IMR-90 (cell line): ENCODE measurements around the gene RNF212. TPM values are rescaled to one million over a fixed set of nuclear protein-coding genes. Genes with fewer than 3 reads are reported as not detected.

ENCODE experiments used
- ATAC-seq: fragments of 200-7000 bp; cut with Tn5 transposase; 2 replicates; pipeline ENCODE4 v1.9.1; 2020; ENCODE audit warnings: low read depth, mild to moderate bottlenecking, moderate library complexity
- BruUV-seq: library from RNA; stranded (reverse); fragments of 400-500 nt; replicated peaks from 2 replicates; lab custom pipeline; 2021; lab: Mats Ljungman, UMichigan
- CTCF ChIA-PET: fragments of 300-600 bp; formaldehyde crosslinking; extraction: SDS; loops from one replicate; lab custom pipeline; 2021; ENCODE audit warnings: antibody characterized with exemption; lab: Yijun Ruan, JAX
- POLR2A ChIA-PET: fragments of 300-600 bp; sonication (Branson Sonifier 250); formaldehyde crosslinking; loops from one replicate; lab custom pipeline; 2022; ENCODE audit warnings: antibody characterized with exemption; ENCODE audit not compliant: unreplicated experiment; lab: Charles Lee
- DNase-seq: peaks from one replicate; pipeline ENCODE4 v3.0.0; 2013
- H2AFZ ChIP-seq: replicated peaks from 2 replicates; pipeline ENCODE3; 2013; ENCODE audit warnings: low read length, mild to moderate bottlenecking; ENCODE audit not compliant: poor library complexity
- H2AK5ac ChIP-seq: 2 replicates; pipeline ENCODE4 v1.6.1; 2013; ENCODE audit warnings: low read depth, low read length, inconsistent platforms
- H2AK9ac ChIP-seq: replicated peaks from 2 replicates; pipeline ENCODE3; 2013; ENCODE audit warnings: mild to moderate bottlenecking, low read depth, low read length, moderate library complexity; ENCODE audit not compliant: poor library complexity
- H2BK120ac ChIP-seq: 2 replicates; pipeline ENCODE4 v1.6.1; 2013; ENCODE audit warnings: low read depth, low read length, inconsistent platforms
- H2BK15ac ChIP-seq: 3 replicates; pipeline ENCODE4 v1.6.1; 2013; ENCODE audit warnings: low read depth, low read length, inconsistent platforms
- H2BK20ac ChIP-seq: 2 replicates; pipeline ENCODE4 v1.6.1; 2013; ENCODE audit warnings: low read depth, mild to moderate bottlenecking, inconsistent platforms, low read length, moderate library complexity
- H2BK5ac ChIP-seq: 2 replicates; pipeline ENCODE4 v1.6.1; 2013; ENCODE audit warnings: mild to moderate bottlenecking, low read depth, low read length, inconsistent platforms; ENCODE audit not compliant: poor library complexity, severe bottlenecking
- H3K14ac ChIP-seq: replicated peaks from 2 replicates; pipeline ENCODE4 v1.6.1; 2013; ENCODE audit warnings: low read depth, low read length, inconsistent platforms
- H3K18ac ChIP-seq: 2 replicates; pipeline ENCODE4 v1.6.1; 2013; ENCODE audit warnings: low read depth, low read length, control low read depth
- H3K23ac ChIP-seq: 2 replicates; pipeline ENCODE4 v1.6.1; 2013; ENCODE audit warnings: low read depth, low read length, inconsistent platforms
- H3K27ac ChIP-seq: 2 replicates; pipeline ENCODE4 v1.5.1; 2013; ENCODE audit warnings: mild to moderate bottlenecking, control low read depth, low read length; ENCODE audit not compliant: insufficient read depth
- H3K27me3 ChIP-seq: 2 replicates; pipeline ENCODE4 v1.6.1; 2013; ENCODE audit warnings: low read length; ENCODE audit not compliant: control insufficient read depth, insufficient read depth
- H3K36me3 ChIP-seq: 2 replicates; pipeline ENCODE4 v1.6.1; 2013; ENCODE audit warnings: low read length, mixed read lengths; ENCODE audit not compliant: control insufficient read depth, insufficient read depth
- H3K4ac ChIP-seq: 2 replicates; pipeline ENCODE4 v1.6.1; 2013; ENCODE audit warnings: low read depth, low read length, inconsistent platforms
- H3K4me1 ChIP-seq: 2 replicates; pipeline ENCODE4 v1.6.1; 2013; ENCODE audit warnings: low read length, mixed read lengths; ENCODE audit not compliant: control insufficient read depth, insufficient read depth
- H3K4me2 ChIP-seq: 2 replicates; pipeline ENCODE4 v1.6.1; 2013; ENCODE audit warnings: low read depth, mild to moderate bottlenecking, control low read depth, low read length, moderate library complexity
- H3K4me3 ChIP-seq: 2 replicates; pipeline ENCODE4 v1.5.1; 2013; ENCODE audit warnings: low read depth, mild to moderate bottlenecking, control low read depth, low read length, moderate library complexity; ENCODE audit not compliant: insufficient read depth
- H3K56ac ChIP-seq: 2 replicates; pipeline ENCODE4 v1.6.1; 2013; ENCODE audit warnings: low read length, inconsistent platforms; ENCODE audit not compliant: insufficient read depth; ENCODE audit errors: extremely low read depth
- H3K79me1 ChIP-seq, 2 experiments: 2 replicates each; pipeline ENCODE4 v1.6.1; 2013; ENCODE audit warnings: low read length in 2 of 2, inconsistent platforms in 1 of 2, low read depth in 1 of 2
- H3K9ac ChIP-seq: 2 replicates; pipeline ENCODE4 v1.6.1; 2013; ENCODE audit warnings: low read depth, low read length, control low read depth
- H3K9me1 ChIP-seq: 2 replicates; pipeline ENCODE4 v1.6.1; 2013; ENCODE audit warnings: low read length, inconsistent platforms; ENCODE audit not compliant: insufficient read depth
- H3K9me3 ChIP-seq: 2 replicates; pipeline ENCODE4 v1.6.1; 2013; ENCODE audit warnings: low read length; ENCODE audit not compliant: control insufficient read depth, insufficient read depth
- H4K20me1 ChIP-seq: 2 replicates; pipeline ENCODE4 v1.6.1; 2013; ENCODE audit warnings: low read length, inconsistent platforms; ENCODE audit not compliant: insufficient read depth
- H4K5ac ChIP-seq: 2 replicates; pipeline ENCODE4 v1.6.1; 2013; ENCODE audit warnings: mild to moderate bottlenecking, low read depth, low read length, control low read depth
- H4K8ac ChIP-seq, 2 experiments: 2 replicates each; pipeline ENCODE4 v1.6.1; 2013; ENCODE audit warnings: low read depth in 2 of 2, low read length in 2 of 2, control low read depth in 1 of 2, inconsistent platforms in 1 of 2
- H4K91ac ChIP-seq: 2 replicates; pipeline ENCODE4 v1.6.1; 2013; ENCODE audit warnings: low read depth, low read length, inconsistent platforms; ENCODE audit not compliant: insufficient read depth
- BHLHE40 ChIP-seq: fragments of 150-350 bp; IDR thresholded peaks from 2 replicates; pipeline ENCODE4 v1.6.1; 2016; ENCODE audit warnings: mild to moderate bottlenecking, low read depth, low read length
- CEBPB ChIP-seq: IDR thresholded peaks from 2 replicates; pipeline ENCODE4 v1.6.1; 2012; ENCODE audit warnings: low read depth, low read length, improper control_type of control experiment
- CHD1 ChIP-seq: IDR thresholded peaks from 2 replicates; pipeline ENCODE4 v1.6.1; 2012; ENCODE audit warnings: low read depth, low read length, improper control_type of control experiment
- ELK1 ChIP-seq: fragments of 150-350 bp; IDR thresholded peaks from 2 replicates; pipeline ENCODE4 v1.6.1; 2016; ENCODE audit warnings: low read depth, mild to moderate bottlenecking, low read length, moderate library complexity, borderline replicate concordance
- FOS ChIP-seq: fragments of 150-350 bp; IDR thresholded peaks from 2 replicates; pipeline ENCODE4 v1.6.1; 2016; ENCODE audit warnings: low read depth, low read length
- MAFK ChIP-seq: IDR thresholded peaks from 2 replicates; pipeline ENCODE4 v1.6.1; 2012; ENCODE audit warnings: low read depth, low read length, improper control_type of control experiment
- MAZ ChIP-seq: IDR thresholded peaks from 2 replicates; pipeline ENCODE4 v1.6.1; 2012; ENCODE audit warnings: low read depth, mild to moderate bottlenecking, low read length, improper control_type of control experiment, moderate library complexity, borderline replicate concordance
- MXI1 ChIP-seq: IDR thresholded peaks from 2 replicates; pipeline ENCODE4 v1.6.1; 2012; ENCODE audit warnings: low read depth, mild to moderate bottlenecking, low read length, moderate library complexity, borderline replicate concordance
- POLR2A ChIP-seq: IDR thresholded peaks from 2 replicates; pipeline ENCODE4 v1.6.1; 2012; ENCODE audit warnings: mild to moderate bottlenecking, low read depth, low read length
- RAD21 ChIP-seq: IDR thresholded peaks from 2 replicates; pipeline ENCODE4 v1.6.1; 2012; ENCODE audit warnings: low read length, improper control_type of control experiment
- RCOR1 ChIP-seq: IDR thresholded peaks from 2 replicates; pipeline ENCODE4 v1.6.1; 2012; ENCODE audit warnings: mild to moderate bottlenecking, low read length, improper control_type of control experiment; ENCODE audit not compliant: insufficient replicate concordance
- RFX5 ChIP-seq: IDR thresholded peaks from 2 replicates; pipeline ENCODE4 v1.8.0; 2012; ENCODE audit warnings: low read depth, mild to moderate bottlenecking, low read length, moderate library complexity
- SMC3 ChIP-seq: fragments of 150-350 bp; IDR thresholded peaks from 2 replicates; pipeline ENCODE4 v1.6.1; 2016; ENCODE audit warnings: low read depth, mild to moderate bottlenecking, antibody characterized with exemption, low read length, moderate library complexity
- USF2 ChIP-seq: fragments of 150-350 bp; IDR thresholded peaks from 2 replicates; pipeline ENCODE4 v1.6.1; 2017; ENCODE audit warnings: mild to moderate bottlenecking, antibody characterized with exemption, low read length, low read depth
- WGBS, 2 experiments: methylation state at CpG; one replicate each; pipeline versions ENCODE4 v1.1.5 to v1.1.7; 2013; ENCODE audit warnings: missing lambda C conversion rate in 2 of 2; ENCODE audit not compliant: insufficient read length in 1 of 2; ENCODE audit errors: extremely low coverage in 2 of 2; 5-methylcytosine and 5-hydroxymethylcytosine counted together
- dilution Hi-C: fragments of 300-500 bp; cut with HindIII; formaldehyde crosslinking; loops from one replicate; pipeline ENCODE4 v1.14.3; 2018; ENCODE audit warnings: low sequenced_read_pairs; ENCODE audit not compliant: unreplicated experiment
- in situ Hi-C: fragments of 300-500 bp; cut with MboI; formaldehyde crosslinking; loops from 3 replicates; pipeline ENCODE4 v1.14.3; 2019; ENCODE audit warnings: low sequenced_read_pairs, inconsistent platforms, mixed read lengths
- intact Hi-C: fragments of 100-400 bp; cut with micrococcal nuclease; formaldehyde crosslinking; loops from 2 replicates; pipeline ENCODE4 v1.10.0; 2022
- polyA plus RNA-seq, 3 experiments: library from polyadenylated mRNA; depleted of rRNA; stranded (reverse); fragments of >200 nt; gene quantifications; 2 replicates each; pipeline ENCODE4 v1.2.3, GENCODE V29; 2012; ENCODE audit warnings: low replicate concordance in 1 of 3
- total RNA-seq: library from RNA; depleted of rRNA; stranded (reverse); fragments of >200 nt; gene quantifications from 2 replicates; pipeline ENCODE4 v1.2.3, GENCODE V29; 2012
- TF ChIP-seq, protein P1 (sequence below): conservative IDR thresholded peaks from 2 replicates; pipeline ENCODE4 v1.5.1; 2012; ENCODE audit warnings: mild to moderate bottlenecking, low read depth, low read length, improper control_type of control experiment

RNF212 gene
- total and polyA plus RNA-seq, 2 of the 4 experiments (the other 2 are of a cell fraction), result under 0.01 to 0.51 TPM

DNA sequence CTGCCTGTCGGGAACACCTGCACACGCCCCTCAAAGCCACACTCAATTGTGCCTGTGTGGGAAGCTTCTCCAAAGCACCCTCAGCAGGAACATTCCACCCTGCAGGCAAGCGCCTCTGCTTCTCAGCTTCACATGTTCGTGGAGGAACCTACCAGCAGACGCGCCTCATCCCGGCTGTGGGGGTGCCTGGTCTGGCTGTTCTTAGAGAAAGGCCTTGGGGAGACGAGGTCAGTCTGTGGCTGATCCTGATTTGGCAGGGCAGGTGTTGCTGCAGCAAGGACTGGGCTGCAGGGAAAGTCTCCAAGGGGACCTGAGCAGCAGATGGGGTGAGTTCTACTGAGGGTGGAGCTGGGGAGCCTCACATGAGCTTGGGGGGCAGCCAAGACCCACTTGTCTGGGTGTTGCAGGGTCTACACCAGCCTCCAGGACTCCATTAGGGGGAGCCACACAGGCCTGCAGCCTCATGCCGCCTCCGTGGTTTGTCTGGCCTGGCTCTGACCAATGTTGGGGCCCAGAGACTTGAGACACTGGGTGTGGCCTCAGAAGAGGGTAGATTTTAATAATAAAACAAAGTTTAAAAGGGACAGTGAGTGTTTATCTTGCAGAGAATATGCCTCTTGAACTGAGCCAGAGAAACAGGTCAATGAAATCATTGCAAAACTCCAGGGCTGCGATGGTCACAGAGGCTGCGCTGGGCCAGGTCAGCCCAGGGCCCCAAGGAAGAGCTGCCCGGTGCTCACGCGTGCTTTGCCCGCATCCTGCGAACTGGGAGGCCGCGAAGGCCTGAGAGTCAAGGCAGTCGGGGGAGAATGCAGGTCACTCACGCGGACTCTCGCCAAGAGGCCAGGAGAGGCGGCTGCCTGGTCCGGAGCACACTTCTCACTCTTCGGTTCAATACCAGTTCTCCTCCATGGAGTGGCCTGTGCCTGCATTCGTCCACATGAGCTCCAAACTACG lies 21.1 kb downstream of the RNF212 start:
- no peak overlapping the region for H4K8ac ChIP-seq
- ATAC-seq (no peak), DNase-seq (no peak)
- no peak overlapping the region for H3K4me3 ChIP-seq
- intact Hi-C loops (no loop called here), dilution Hi-C loops (no loop called here), in situ Hi-C loops (no loop called here)
- H3K9me1 ChIP-seq, result no peaks in the 10 kb centered on the region
- H3K14ac ChIP-seq, result no peak overlapping the region
- BruUV-seq, result no TSS peak
- H4K20me1 ChIP-seq, result no peaks in the 10 kb centered on the region
- H3K23ac ChIP-seq, result no peak overlapping the region
- H3K9me3 ChIP-seq, result peaks cover 8% of the 10 kb centered on the region
- H3K4ac ChIP-seq, result no peak overlapping the region
- H3K79me1 ChIP-seq, result no peaks in the 10 kb centered on the region
- no peak overlapping the region for H2BK15ac ChIP-seq
- H2AK9ac ChIP-seq, result no peak overlapping the region
- H3K27ac ChIP-seq, result no peak overlapping the region
- no peak overlapping the region for H2BK20ac ChIP-seq
- H3K27me3 ChIP-seq, result peaks cover 22% of the 10 kb centered on the region
- H3K4me1 ChIP-seq, result no peaks in the 10 kb centered on the region
- no peak overlapping the region for H2AFZ ChIP-seq
- H3K4me2 ChIP-seq, result no peak overlapping the region
- no peaks in the 10 kb centered on the region for H3K36me3 ChIP-seq
- POLR2A ChIA-PET, result no interaction called here
- H2AK5ac ChIP-seq, result no peak overlapping the region
- no peak overlapping the region for H4K91ac ChIP-seq
- H3K18ac ChIP-seq, result no peak overlapping the region
- no peak overlapping the region for H3K56ac ChIP-seq
- H4K5ac ChIP-seq, result no peak overlapping the region
- CTCF ChIA-PET, result no interaction called here
- H3K9ac ChIP-seq, result no peak overlapping the region
- H2BK120ac ChIP-seq, result no peak overlapping the region
- no peak overlapping the region for H2BK5ac ChIP-seq
- 88% methylated on average over 5 of the region's 28 CpGs; no CpG with 5 or more reads in 1 of the 2 experiments for WGBS, 2 experiments
- TF ChIP-seq RAD21 (no peak), SMC3 (no peak), ELK1 (no peak), CHD1 (no peak), MXI1 (no peak), USF2 (no peak), POLR2A (no peak), BHLHE40 (no peak), RFX5 (no peak), FOS (no peak), MAZ (no peak), RCOR1 (no peak), MAFK (no peak), CEBPB (no peak)
- TF ChIP-seq, protein P1, sequence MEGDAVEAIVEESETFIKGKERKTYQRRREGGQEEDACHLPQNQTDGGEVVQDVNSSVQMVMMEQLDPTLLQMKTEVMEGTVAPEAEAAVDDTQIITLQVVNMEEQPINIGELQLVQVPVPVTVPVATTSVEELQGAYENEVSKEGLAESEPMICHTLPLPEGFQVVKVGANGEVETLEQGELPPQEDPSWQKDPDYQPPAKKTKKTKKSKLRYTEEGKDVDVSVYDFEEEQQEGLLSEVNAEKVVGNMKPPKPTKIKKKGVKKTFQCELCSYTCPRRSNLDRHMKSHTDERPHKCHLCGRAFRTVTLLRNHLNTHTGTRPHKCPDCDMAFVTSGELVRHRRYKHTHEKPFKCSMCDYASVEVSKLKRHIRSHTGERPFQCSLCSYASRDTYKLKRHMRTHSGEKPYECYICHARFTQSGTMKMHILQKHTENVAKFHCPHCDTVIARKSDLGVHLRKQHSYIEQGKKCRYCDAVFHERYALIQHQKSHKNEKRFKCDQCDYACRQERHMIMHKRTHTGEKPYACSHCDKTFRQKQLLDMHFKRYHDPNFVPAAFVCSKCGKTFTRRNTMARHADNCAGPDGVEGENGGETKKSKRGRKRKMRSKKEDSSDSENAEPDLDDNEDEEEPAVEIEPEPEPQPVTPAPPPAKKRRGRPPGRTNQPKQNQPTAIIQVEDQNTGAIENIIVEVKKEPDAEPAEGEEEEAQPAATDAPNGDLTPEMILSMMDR, result no peak
